Left colon (tissue), 2 donors: Measurements from ENCODE around the gene KCNK7. TPM values are rescaled to one million over a fixed set of nuclear protein-coding genes. Genes with fewer than 3 reads are reported as not detected.

ENCODE experiments used
- ATAC-seq: fragments of 200-7000 bp; cut with Tn5 transposase; one replicate; pipeline ENCODE4 v1.9.1; 2020; ENCODE audit warnings: mild to moderate bottlenecking, moderate library complexity
- DNase-seq, 2 donors: peaks; one replicate each; pipeline ENCODE4 v3.0.0-alpha.2; 2020
- intact Hi-C, 2 donors: fragments of 100-400 bp; cut with DNase I in 1 of 2; cut with micrococcal nuclease in 1 of 2; formaldehyde crosslinking; loops; one replicate each; pipeline versions ENCODE4 v1.11.2 to v1.14.0; 2022; cut with DNase I, micrococcal nuclease
- total RNA-seq, 2 donors: library from RNA; stranded (reverse); fragmentation: NEBNext Ultra II Directional; extraction: Animal tissue kit (Norgen Biotek cat#: 25700); gene quantifications; one replicate each; pipeline ENCODE4 v1.2.1, GENCODE V29; 2021
- donor health status: DM: no; HTN: no; CAD: no.
- donor health status: DM: yes; HTN: yes; CAD: no.

The KCNK7 gene
- total RNA-seq, 2 donors from 2014 or later, result 0.40 to 1.3 TPM

GRCh38 chr11:65593518-65594414 lies 1.8 kb downstream of the KCNK7 start:
- intact Hi-C loops, result no loop called here

GRCh38 chr11:65592858-65593517 lies 2.6 kb downstream of the KCNK7 start:
- intact Hi-C loops, result no loop called here
- ATAC-seq (no peak), DNase-seq (no peak)

More at GRCh38 chr11:65593518-65594414, 1.8 kb downstream of the KCNK7 start:
- ATAC-seq (no peak), DNase-seq (peak in 1 of 2 donors; percentile 63)

GRCh38 chr11:65591939-65592857 lies 3.4 kb downstream of the KCNK7 start:
- ATAC-seq (peak; percentile 71), DNase-seq (peak in 1 of 2 donors; percentile 71)
- intact Hi-C loops, result no loop called here

- DNase-seq, result peak in 1 of 2 donors; percentile 47
- intact Hi-C loops, result no loop called here
- no peak for ATAC-seq
These were observed 5.3 kb downstream of the KCNK7 start for GRCh38 chr11:65590240-65590738.

- no peak for DNase-seq
- intact Hi-C loops, result no loop called here
- ATAC-seq, result no peak
These were observed 6.0 kb downstream of the KCNK7 start for GRCh38 chr11:65589444-65590239.

GRCh38 chr11:65588199-65589054 lies 7.2 kb downstream of the KCNK7 start:
- peak; percentile 74 to 78 for DNase-seq
- peak; percentile 63 for ATAC-seq
- intact Hi-C loops, result no loop called here

- intact Hi-C loops, result no loop called here
- ATAC-seq (no peak), DNase-seq (no peak)
These were observed 8.9 kb downstream of the KCNK7 start for GRCh38 chr11:65586676-65587075.

- DNase-seq, result no peak
- intact Hi-C loops, result no loop called here
- no peak for ATAC-seq
These were observed 9.4 kb downstream of the KCNK7 start for GRCh38 chr11:65586247-65586630.

- ATAC-seq (no peak), DNase-seq (no peak)
- intact Hi-C loops, result no loop called here
These were observed 10.0 kb downstream of the KCNK7 start for GRCh38 chr11:65585396-65586246.

- no peak for ATAC-seq
- intact Hi-C loops, result no loop called here
- DNase-seq, result no peak
These were observed 10.9 kb downstream of the KCNK7 start for GRCh38 chr11:65584723-65585171.

GRCh38 chr11:65584106-65584505 lies 11.5 kb downstream of the KCNK7 start:
- no peak for DNase-seq
- intact Hi-C loops, result no loop called here
- ATAC-seq, result no peak

- intact Hi-C loops, result no loop called here
- DNase-seq (no peak), ATAC-seq (no peak)
These were observed 12.0 kb downstream of the KCNK7 start for GRCh38 chr11:65583589-65583988.

- intact Hi-C loops, result no loop called here
- DNase-seq (no peak), ATAC-seq (no peak)
These were observed 13.7 kb downstream of the KCNK7 start for GRCh38 chr11:65581928-65582327.

- intact Hi-C loops, result no loop called here
- ATAC-seq, result no peak
- no peak for DNase-seq
These were observed 14.8 kb downstream of the KCNK7 start for GRCh38 chr11:65580756-65581155.

- no peak for ATAC-seq
- no peak for DNase-seq
- intact Hi-C loops, result no loop called here
These were observed 15.4 kb downstream of the KCNK7 start for GRCh38 chr11:65580031-65580692.

- DNase-seq (no peak), ATAC-seq (no peak)
- intact Hi-C loops, result no loop called here
These were observed 16.3 kb downstream of the KCNK7 start for GRCh38 chr11:65579291-65579690.
